ENCODE measurements around the gene MBOAT2.

- TF ChIP-seq CTCF (IDR thresholded peaks at IDR 0.05) (no peak), POLR2A (IDR thresholded peaks at IDR 0.05) (no peak)
Observed at GRCh38 chr2:8999797-9000196, 3.7 kb downstream of the MBOAT2 start.

All from body of pancreas (tissue), 4 donors.